CD4-positive, alpha-beta T cell (primary cell): ENCODE measurements around the gene NUDT19. TPM values are rescaled to one million over a fixed set of nuclear protein-coding genes. Genes with fewer than 3 reads are reported as not detected.
"Not testable (repeated sequence)": the region's sequence is repeated elsewhere in the genome, so short reads cannot be mapped to it uniquely, and the experiment has no call there.

Experiments used
- ATAC-seq: fragments of 200-7000 bp; cut with Tn5 transposase; one replicate; pipeline ENCODE4 v1.10.0; 2022; ENCODE audit warnings: mild to moderate bottlenecking; ENCODE audit not compliant: poor library complexity
- CTCF ChIA-PET: fragments of 350-600 bp; sonication (Branson Sonifier 250); formaldehyde crosslinking; loops from one replicate; lab custom pipeline; 2021; ENCODE audit warnings: antibody characterized with exemption, inconsistent platforms; lab: Charles Lee
- POLR2A ChIA-PET: fragments of 350-600 bp; sonication (Branson Sonifier 250); formaldehyde crosslinking; loops from one replicate; lab custom pipeline; 2021; ENCODE audit warnings: antibody characterized with exemption, inconsistent platforms; lab: Charles Lee
- DNase-seq, 14 experiments: peaks; one replicate each; pipeline ENCODE4 v3.0.0-alpha.2; 2013 to 2020; ENCODE audit warnings: mixed read lengths in 2 of 14
- H3K27ac ChIP-seq, 2 donors: one replicate each; pipeline versions ENCODE4 v1.5.1 to v1.7.0; 2013; ENCODE audit warnings: low read length in 2 of 2, low read depth in 1 of 2, mild to moderate bottlenecking in 1 of 2
- H3K27me3 ChIP-seq, 2 experiments: 1 replicate in 1 of 2; 2 replicates in 1 of 2; pipeline versions ENCODE4 v1.6.1 to v1.7.0; 2013; ENCODE audit warnings: low read length in 2 of 2, control low read depth in 1 of 2, mild to moderate bottlenecking in 1 of 2, moderate library complexity in 1 of 2; ENCODE audit not compliant: insufficient read depth in 2 of 2, control insufficient read depth in 1 of 2
- H3K36me3 ChIP-seq: one replicate; pipeline ENCODE4 v1.6.1; 2013; ENCODE audit warnings: low read length, control low read depth; ENCODE audit not compliant: insufficient read depth
- H3K4me1 ChIP-seq: one replicate; pipeline ENCODE4 v1.6.1; 2013; ENCODE audit warnings: low read length, control low read depth; ENCODE audit not compliant: insufficient read depth
- H3K4me3 ChIP-seq: one replicate; pipeline ENCODE4 v1.5.1; 2013; ENCODE audit warnings: mild to moderate bottlenecking, low read length, moderate library complexity
- H3K9me3 ChIP-seq, 2 experiments: 1 replicate in 1 of 2; 2 replicates in 1 of 2; pipeline versions ENCODE4 v1.6.1 to v1.7.0; 2013; ENCODE audit warnings: low read length in 2 of 2, mild to moderate bottlenecking in 2 of 2, control low read depth in 1 of 2, moderate library complexity in 1 of 2; ENCODE audit not compliant: control insufficient read depth in 1 of 2, insufficient read depth in 1 of 2
- H3K27ac Mint-ChIP-seq: one replicate; pipeline ENCODE4 v1.8.0; 2020; ENCODE audit warnings: mixed read lengths
- H3K27me3 Mint-ChIP-seq: one replicate; pipeline ENCODE4 v1.8.0; 2021; ENCODE audit warnings: mixed read lengths
- H3K36me3 Mint-ChIP-seq: one replicate; pipeline ENCODE4 v1.8.0; 2021; ENCODE audit warnings: low read depth, mixed read lengths
- H3K4me1 Mint-ChIP-seq: one replicate; pipeline ENCODE4 v1.8.0; 2021; ENCODE audit warnings: low read depth, mixed read lengths
- H3K4me3 Mint-ChIP-seq: one replicate; pipeline ENCODE4 v1.8.0; 2020; ENCODE audit warnings: mild to moderate bottlenecking, mixed read lengths
- H3K9me3 Mint-ChIP-seq: one replicate; pipeline ENCODE4 v1.8.0; 2020; ENCODE audit warnings: mixed read lengths
- intact Hi-C, 2 experiments: fragments of 100-400 bp; cut with DNase I in 1 of 2; cut with micrococcal nuclease in 1 of 2; formaldehyde crosslinking; loops; one replicate each; pipeline versions ENCODE4 v1.15.1 to v1.9.0; 2023 to 2025; cut with DNase I, micrococcal nuclease
- total RNA-seq, 174 experiments: library from RNA in 2 of 174; stranded (reverse) in 2 of 174; gene quantifications; one replicate each; pipeline ENCODE4 v1.2.3 and lab custom pipeline; 2021 to 2026
- TF ChIP-seq, protein P1 (sequence below): fragments of 200-600 bp; IDR thresholded peaks from one replicate; pipeline ENCODE4 v1.8.0; 2022; ENCODE audit warnings: antibody characterized with exemption, mild to moderate bottlenecking

NUDT19 gene
- total RNA-seq, 2 experiments from 2014 or later, result 7.9 to 8.2 TPM

DNA sequence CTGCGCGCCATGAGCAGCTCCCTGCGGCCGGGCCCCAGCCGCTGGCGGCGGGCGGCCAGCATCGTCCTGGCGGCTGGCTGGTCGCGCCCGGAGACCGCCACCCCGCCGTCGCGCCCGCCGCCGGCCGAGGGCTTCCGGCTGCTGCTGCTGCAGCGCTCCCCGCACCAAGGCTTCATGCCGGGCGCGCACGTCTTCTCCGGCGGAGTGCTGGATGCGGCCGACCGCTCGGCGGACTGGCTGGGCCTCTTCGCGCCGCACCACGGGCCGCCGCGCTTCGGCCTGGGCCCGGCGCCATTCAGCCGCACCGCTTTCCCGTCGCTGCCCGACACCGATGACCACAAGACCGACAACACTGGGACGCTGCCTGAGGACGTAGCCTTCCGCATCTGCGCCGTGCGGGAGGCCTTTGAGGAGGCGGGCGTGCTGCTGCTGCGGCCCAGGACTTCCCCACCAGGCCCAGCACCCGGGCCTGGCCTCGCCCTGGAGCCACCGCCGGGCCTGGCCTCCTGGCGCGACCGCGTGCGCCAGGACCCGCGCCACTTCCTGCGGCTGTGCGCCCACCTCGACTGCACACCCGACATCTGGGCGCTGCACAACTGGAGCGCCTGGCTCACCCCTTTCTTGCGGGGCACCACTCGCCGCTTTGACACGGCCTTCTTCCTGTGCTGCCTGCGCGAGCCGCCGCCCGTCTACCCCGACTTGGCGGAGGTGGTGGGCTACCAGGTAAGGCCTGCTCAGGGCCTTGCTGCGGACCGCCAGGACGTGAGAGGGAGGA lies 518 bp downstream of the NUDT19 start:
- CTCF ChIA-PET, result interaction anchor here (0.5 to 1.2 kb wide), 4 partner anchors 12 to 92 kb away, joined by 3 read pairs; no protein-coding TSS in a partner anchor
- POLR2A ChIA-PET, result interaction anchor here (0.7 to 2.2 kb wide), 12 partner anchors 9 to 1352 kb away, joined by 3 to 58 read pairs (median 4); partner anchors contain the start of genes ANKRD27, CEP89, FAAP24 and PDCD5
- Mint-ChIP-seq H3K27me3 (no peaks in the 10 kb centered on the region), H3K27ac (peak overlapping the region; percentile 80), H3K4me3 (peak overlapping the region; percentile 96), H3K4me1 (peaks cover 54% of the 10 kb centered on the region), H3K36me3 (peaks cover 34% of the 10 kb centered on the region), H3K9me3 (no peaks in the 10 kb centered on the region)
- peak overlapping the region; percentile 65 for H3K4me3 ChIP-seq
- peaks cover 47% of the 10 kb centered on the region for H3K4me1 ChIP-seq
- ATAC-seq (peak; percentile 57), DNase-seq (peak; percentile 12 to 82 (median 36))
- H3K36me3 ChIP-seq, result peaks cover 6% of the 10 kb centered on the region
- intact Hi-C loops, result loop anchor here (2.0 to 10.0 kb wide), 4 partner anchors 15 to 285 kb away; partner anchors contain the start of gene PDCD5 (in 1 of the 2)
- H3K9me3 ChIP-seq, result no peaks in the 10 kb centered on the region
- TF ChIP-seq, protein P1, sequence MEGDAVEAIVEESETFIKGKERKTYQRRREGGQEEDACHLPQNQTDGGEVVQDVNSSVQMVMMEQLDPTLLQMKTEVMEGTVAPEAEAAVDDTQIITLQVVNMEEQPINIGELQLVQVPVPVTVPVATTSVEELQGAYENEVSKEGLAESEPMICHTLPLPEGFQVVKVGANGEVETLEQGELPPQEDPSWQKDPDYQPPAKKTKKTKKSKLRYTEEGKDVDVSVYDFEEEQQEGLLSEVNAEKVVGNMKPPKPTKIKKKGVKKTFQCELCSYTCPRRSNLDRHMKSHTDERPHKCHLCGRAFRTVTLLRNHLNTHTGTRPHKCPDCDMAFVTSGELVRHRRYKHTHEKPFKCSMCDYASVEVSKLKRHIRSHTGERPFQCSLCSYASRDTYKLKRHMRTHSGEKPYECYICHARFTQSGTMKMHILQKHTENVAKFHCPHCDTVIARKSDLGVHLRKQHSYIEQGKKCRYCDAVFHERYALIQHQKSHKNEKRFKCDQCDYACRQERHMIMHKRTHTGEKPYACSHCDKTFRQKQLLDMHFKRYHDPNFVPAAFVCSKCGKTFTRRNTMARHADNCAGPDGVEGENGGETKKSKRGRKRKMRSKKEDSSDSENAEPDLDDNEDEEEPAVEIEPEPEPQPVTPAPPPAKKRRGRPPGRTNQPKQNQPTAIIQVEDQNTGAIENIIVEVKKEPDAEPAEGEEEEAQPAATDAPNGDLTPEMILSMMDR, result no peak
- H3K27ac ChIP-seq, result peak overlapping the region; percentile 1 to 29
- H3K27me3 ChIP-seq, result no peaks in the 10 kb centered on the region

DNA sequence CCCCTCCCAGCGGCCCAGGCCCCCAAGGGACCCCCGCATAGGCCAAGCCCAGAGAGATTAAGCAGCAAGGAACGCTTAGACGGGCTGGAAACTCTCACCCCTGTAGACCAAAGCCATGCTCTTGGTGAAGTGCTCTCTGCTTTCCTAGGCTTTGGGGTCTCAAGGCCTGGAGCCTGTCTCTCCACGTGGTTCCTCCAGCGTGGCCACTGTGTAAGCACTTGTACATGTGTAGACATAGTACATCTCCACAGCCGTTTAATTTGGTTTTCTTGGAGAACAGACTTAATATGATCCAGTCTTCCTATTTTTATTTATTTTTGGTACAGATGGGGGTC lies 1.1 kb downstream of the NUDT19 start:
- peak overlapping the region; percentile 80 for H3K27ac Mint-ChIP-seq
- ChIA-PET CTCF (no interaction called here), POLR2A (interaction anchor here (1.9 kb wide), 1 partner anchor 17 kb away, joined by 15 read pairs; the partner anchor contains the start of genes ANKRD27 and RGS9BP)
- no peaks in the 10 kb centered on the region for H3K9me3 ChIP-seq
- DNase-seq (no peak), ATAC-seq (peak; percentile 9)
- H3K36me3 ChIP-seq, result peaks cover 7% of the 10 kb centered on the region
- no peaks in the 10 kb centered on the region for H3K27me3 ChIP-seq
- TF ChIP-seq, protein P1, result no peak
- H3K4me3 ChIP-seq, result peak overlapping the region; percentile 65
- H3K36me3 Mint-ChIP-seq, result peaks cover 40% of the 10 kb centered on the region
- H3K4me3 Mint-ChIP-seq, result peak overlapping the region; percentile 96
- H3K27me3 Mint-ChIP-seq, result no peaks in the 10 kb centered on the region
- H3K27ac ChIP-seq, result peak overlapping the region; percentile 1 to 29
- peaks cover 47% of the 10 kb centered on the region for H3K4me1 ChIP-seq
- no peaks in the 10 kb centered on the region for H3K9me3 Mint-ChIP-seq
- H3K4me1 Mint-ChIP-seq, result peaks cover 60% of the 10 kb centered on the region
- intact Hi-C loops, result loop anchor here (5.0 to 10.0 kb wide), 3 partner anchors 52 to 285 kb away; partner anchors contain the start of gene PDCD5 (in 1 of the 2)

DNA sequence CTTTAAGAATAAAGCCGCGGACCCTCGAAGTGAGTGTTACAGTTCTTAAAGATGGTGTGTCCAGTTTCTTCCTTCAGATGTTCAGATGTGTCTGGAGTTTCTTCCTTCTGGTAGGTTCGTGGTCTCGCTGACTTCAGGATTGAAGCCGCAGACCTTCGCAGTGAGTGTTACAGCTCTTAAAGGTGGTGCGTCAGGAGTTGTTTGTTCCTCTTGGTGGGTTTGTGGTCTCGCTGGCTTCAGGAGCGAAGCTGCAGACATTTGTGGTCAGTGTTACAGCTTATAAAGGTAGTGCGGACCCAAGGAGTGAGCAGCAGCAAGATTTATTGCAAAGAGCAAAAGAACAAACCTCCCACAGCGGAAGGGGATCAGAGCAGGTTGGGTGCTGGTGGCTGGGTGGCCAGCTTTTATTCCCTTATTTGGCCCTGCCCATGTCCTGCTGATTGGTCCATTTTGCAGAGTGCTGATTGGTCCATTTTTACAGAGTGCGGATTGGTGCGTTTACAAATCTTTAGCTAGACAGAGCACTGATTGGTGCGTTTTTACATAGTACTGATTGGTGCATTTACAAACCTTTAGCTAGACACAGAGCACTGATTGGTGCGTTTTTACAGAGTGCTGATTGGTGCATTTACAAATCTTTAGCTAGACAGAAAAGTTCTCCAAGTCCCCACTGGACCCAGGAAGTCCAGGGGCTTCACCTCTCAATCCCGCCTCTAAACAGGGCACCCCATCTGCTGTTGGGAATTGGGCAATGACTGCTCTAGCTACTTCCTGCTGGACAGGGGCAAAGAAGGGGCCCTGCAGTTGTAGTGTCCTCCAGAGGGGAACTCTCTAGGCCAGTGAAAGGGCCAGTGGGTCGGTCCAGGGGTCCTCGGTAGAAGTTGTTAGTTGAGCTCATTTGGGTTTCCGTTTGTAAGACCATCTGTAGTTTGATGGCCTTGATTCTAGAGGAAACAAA lies 1.8 kb downstream of the NUDT19 start:
- intact Hi-C loops, result loop anchor here (5.0 to 10.0 kb wide), 3 partner anchors 51 to 284 kb away; partner anchors contain the start of gene PDCD5 (in 1 of the 2)
- peak in 7 of 14 experiments; percentile 7 to 59 (median 28) for DNase-seq
- peaks cover 47% of the 10 kb centered on the region for H3K36me3 Mint-ChIP-seq
- H3K27me3 ChIP-seq, H3K9me3 Mint-ChIP-seq, ATAC-seq, CTCF ChIA-PET, H3K9me3 ChIP-seq, H3K27ac ChIP-seq, H3K27me3 Mint-ChIP-seq: not testable (repeated sequence)
- peak overlapping the region; percentile 80 for H3K27ac Mint-ChIP-seq
- H3K4me1 ChIP-seq, result peaks cover 47% of the 10 kb centered on the region
- H3K4me3 Mint-ChIP-seq, result peak overlapping the region; percentile 96
- POLR2A ChIA-PET, result interaction anchor here (1.1 to 1.9 kb wide), 2 partner anchors 18 to 467 kb away, joined by 3 to 15 read pairs; partner anchors contain the start of genes ANKRD27 and RGS9BP
- peaks cover 65% of the 10 kb centered on the region for H3K4me1 Mint-ChIP-seq
- peaks cover 12% of the 10 kb centered on the region for H3K36me3 ChIP-seq
- peak overlapping the region; percentile 65 for H3K4me3 ChIP-seq

DNA sequence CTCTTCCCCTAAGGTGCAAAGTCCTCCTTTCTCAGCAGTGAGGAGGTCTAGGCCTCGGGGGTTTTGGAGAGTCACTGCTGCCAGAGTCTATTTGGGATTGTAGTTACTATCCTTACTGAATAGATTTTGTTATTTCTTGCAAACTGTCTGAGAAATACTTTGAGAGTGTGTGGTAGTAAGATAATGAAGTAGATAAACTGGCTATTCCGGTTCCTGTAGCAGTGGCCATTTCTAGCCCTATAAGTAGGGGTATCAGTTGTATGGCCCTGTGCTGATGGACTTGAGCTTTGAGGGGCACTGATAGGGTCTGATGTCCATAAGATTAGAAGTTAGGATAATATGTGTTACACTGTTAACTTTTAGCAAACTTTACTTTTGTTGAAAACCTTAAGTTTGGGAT lies 2.7 kb downstream of the NUDT19 start:
- Mint-ChIP-seq H3K27ac (peak overlapping the region; percentile 80), H3K4me1 (peaks cover 70% of the 10 kb centered on the region), H3K36me3 (peaks cover 56% of the 10 kb centered on the region), H3K4me3 (peak overlapping the region; percentile 96)
- H3K9me3 Mint-ChIP-seq, H3K9me3 ChIP-seq, H3K27me3 ChIP-seq, DNase-seq, CTCF ChIA-PET, H3K27me3 Mint-ChIP-seq, H3K27ac ChIP-seq, ATAC-seq: not testable (repeated sequence)
- POLR2A ChIA-PET, result interaction anchor here (1.1 to 1.9 kb wide), 2 partner anchors 19 to 466 kb away, joined by 3 to 15 read pairs; partner anchors contain the start of genes ANKRD27 and RGS9BP
- intact Hi-C loops, result loop anchor here (5.0 to 10.0 kb wide), 3 partner anchors 50 to 283 kb away; partner anchors contain the start of gene PDCD5 (in 1 of the 2)
- peak overlapping the region; percentile 30 for H3K4me3 ChIP-seq
- H3K4me1 ChIP-seq, result peaks cover 47% of the 10 kb centered on the region
- H3K36me3 ChIP-seq, result peaks cover 17% of the 10 kb centered on the region

DNA sequence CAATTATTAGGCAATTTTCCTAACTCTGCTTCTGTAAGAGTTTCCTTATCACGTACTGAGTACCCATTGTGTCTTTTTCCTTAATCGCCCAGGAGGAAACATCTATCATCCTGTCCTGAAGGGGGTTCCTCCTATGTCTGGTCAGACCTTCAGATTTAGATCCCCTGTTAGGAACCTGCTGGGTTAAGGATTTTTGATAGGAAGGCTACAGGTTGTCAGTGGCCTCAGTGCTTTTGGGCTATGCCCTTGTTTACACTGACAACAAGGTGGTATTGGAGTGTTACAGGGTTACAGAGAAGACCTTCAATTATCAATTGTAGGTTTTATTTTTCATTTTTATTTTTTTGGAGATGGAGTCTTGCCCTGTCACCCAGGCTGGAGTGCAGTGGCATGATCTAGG lies 3.2 kb downstream of the NUDT19 start:
- H3K9me3 ChIP-seq, H3K9me3 Mint-ChIP-seq, H3K27me3 Mint-ChIP-seq, DNase-seq, H3K27ac ChIP-seq, H3K27me3 ChIP-seq, ATAC-seq, CTCF ChIA-PET, H3K4me3 ChIP-seq, POLR2A ChIA-PET: not testable (repeated sequence)
- peaks cover 47% of the 10 kb centered on the region for H3K4me1 ChIP-seq
- Mint-ChIP-seq H3K4me1 (peaks cover 73% of the 10 kb centered on the region), H3K4me3 (peak overlapping the region; percentile 96), H3K27ac (peak overlapping the region; percentile 80), H3K36me3 (peaks cover 61% of the 10 kb centered on the region)
- intact Hi-C loops, result loop anchor here (5.0 to 10.0 kb wide), 3 partner anchors 50 to 282 kb away; partner anchors contain the start of gene PDCD5 (in 1 of the 2)
- H3K36me3 ChIP-seq, result peaks cover 22% of the 10 kb centered on the region
